GM21619 (cell line): ENCODE measurements around the gene NCBP1.

Source experiments
- ATAC-seq: cut with Tn5 transposase; IDR thresholded peaks from one replicate; pipeline ENCODE4 v1.9.1; 2021; ENCODE audit not compliant: unreplicated experiment

Gene NCBP1

GRCh38 chr9:97710356-97711222 lies 77.0 kb downstream of the NCBP1 start:
- peak; percentile 58 for ATAC-seq

GRCh38 chr9:97711223-97711626 lies 77.6 kb downstream of the NCBP1 start:
- no peak for ATAC-seq

- ATAC-seq, result no peak
Measured at GRCh38 chr9:97714435-97714834, 80.8 kb downstream of the NCBP1 start.

GRCh38 chr9:97717866-97718265 lies 84.2 kb downstream of the NCBP1 start:
- ATAC-seq, result no peak

GRCh38 chr9:97721396-97721795 lies 87.8 kb downstream of the NCBP1 start:
- ATAC-seq, result no peak

GRCh38 chr9:97722331-97722730 lies 88.7 kb downstream of the NCBP1 start:
- no peak for ATAC-seq
